H9 (cell line): ENCODE results near the gene UPB1. TPM values are rescaled to one million over a fixed set of nuclear protein-coding genes. Genes with fewer than 3 reads are reported as not detected.

Experiments used
- DNase-seq: peaks from one replicate; pipeline ENCODE4 v3.0.0-alpha.2; 2017
- H2AFZ ChIP-seq: one replicate; pipeline ENCODE4 v1.6.1; 2013; ENCODE audit warnings: mild to moderate bottlenecking, low read length, control low read depth, moderate library complexity
- H2AK5ac ChIP-seq: 2 replicates; pipeline ENCODE4 v1.6.1; 2013; ENCODE audit warnings: low read length, control low read depth, mixed read lengths; ENCODE audit not compliant: insufficient read length
- H2BK120ac ChIP-seq: one replicate; pipeline ENCODE4 v1.6.1; 2013; ENCODE audit warnings: low read depth, mild to moderate bottlenecking, low read length, control low read depth, inconsistent platforms; ENCODE audit not compliant: poor library complexity, severe bottlenecking
- H2BK12ac ChIP-seq: 2 replicates; pipeline ENCODE4 v1.6.1; 2013; ENCODE audit warnings: low read length, control low read depth, mixed read lengths, low read depth; ENCODE audit not compliant: insufficient read length
- H2BK15ac ChIP-seq: 2 replicates; pipeline ENCODE4 v1.6.1; 2013; ENCODE audit warnings: low read depth, low read length, control low read depth
- H2BK20ac ChIP-seq: one replicate; pipeline ENCODE4 v1.6.1; 2013; ENCODE audit warnings: low read depth, mild to moderate bottlenecking, low read length, control low read depth, inconsistent platforms; ENCODE audit not compliant: poor library complexity, severe bottlenecking
- H2BK5ac ChIP-seq: 2 replicates; pipeline ENCODE4 v1.6.1; 2013; ENCODE audit warnings: low read length, control low read depth, mixed read lengths; ENCODE audit not compliant: insufficient read length
- H3K14ac ChIP-seq: 2 replicates; pipeline ENCODE4 v1.6.1; 2013; ENCODE audit warnings: low read length, control low read depth; ENCODE audit not compliant: insufficient read depth
- H3K18ac ChIP-seq: 2 replicates; pipeline ENCODE4 v1.6.1; 2013; ENCODE audit warnings: low read depth, mild to moderate bottlenecking, mixed read lengths, low read length, control low read depth; ENCODE audit not compliant: insufficient read length
- H3K23ac ChIP-seq: 2 replicates; pipeline ENCODE4 v1.6.1; 2013; ENCODE audit warnings: low read length, control low read depth, mixed read lengths, low read depth; ENCODE audit not compliant: insufficient read length
- H3K23me2 ChIP-seq: 2 replicates; pipeline ENCODE4 v1.6.1; 2013; ENCODE audit warnings: low read depth, mild to moderate bottlenecking, mixed read lengths, low read length, control low read depth; ENCODE audit not compliant: insufficient read length, poor library complexity, severe bottlenecking
- H3K27ac ChIP-seq: 2 replicates; pipeline ENCODE4 v1.5.1; 2013; ENCODE audit warnings: low read length, control low read depth, mixed read lengths, low read depth; ENCODE audit not compliant: insufficient read length
- H3K27me3 ChIP-seq: 2 replicates; pipeline ENCODE4 v1.6.1; 2013; ENCODE audit warnings: low read length, control low read depth, inconsistent platforms; ENCODE audit not compliant: insufficient read depth
- H3K4ac ChIP-seq: 2 replicates; pipeline ENCODE4 v1.6.1; 2013; ENCODE audit warnings: low read depth, mild to moderate bottlenecking, control low read depth, inconsistent platforms, low read length, moderate library complexity
- H3K4me1 ChIP-seq: 2 replicates; pipeline ENCODE4 v1.6.1; 2013; ENCODE audit warnings: low read length, control low read depth, inconsistent platforms; ENCODE audit not compliant: insufficient read depth
- H3K4me2 ChIP-seq: 2 replicates; pipeline ENCODE4 v1.6.1; 2013; ENCODE audit warnings: low read length, control low read depth, mixed read lengths; ENCODE audit not compliant: insufficient read length, insufficient read depth
- H3K56ac ChIP-seq: 2 replicates; pipeline ENCODE4 v1.6.1; 2013; ENCODE audit warnings: low read depth, mild to moderate bottlenecking, mixed read lengths, low read length, control low read depth; ENCODE audit not compliant: insufficient read length
- H3K79me1 ChIP-seq: 2 replicates; pipeline ENCODE4 v1.6.1; 2013; ENCODE audit warnings: low read depth, mild to moderate bottlenecking, moderate library complexity, low read length, control low read depth, inconsistent platforms; ENCODE audit not compliant: insufficient read depth, poor library complexity, severe bottlenecking
- H3K79me2 ChIP-seq: 2 replicates; pipeline ENCODE4 v1.6.1; 2013; ENCODE audit warnings: low read length, control low read depth, inconsistent platforms; ENCODE audit not compliant: insufficient read depth
- H3K9ac ChIP-seq: 2 replicates; pipeline ENCODE4 v1.6.1; 2013; ENCODE audit warnings: low read length, control low read depth, mixed read lengths; ENCODE audit not compliant: insufficient read length; ENCODE audit errors: extremely low read depth
- H3K9me3 ChIP-seq: one replicate; pipeline ENCODE4 v1.6.1; 2013; ENCODE audit warnings: low read depth, low read length, inconsistent platforms; ENCODE audit not compliant: control insufficient read depth
- H3T11ph ChIP-seq: one replicate; pipeline ENCODE4 v1.6.1; 2013; ENCODE audit warnings: mild to moderate bottlenecking, low read length, control low read depth, inconsistent platforms
- H4K20me1 ChIP-seq: one replicate; pipeline ENCODE4 v1.6.1; 2013; ENCODE audit not compliant: control insufficient read depth, insufficient read length, insufficient read depth
- H4K5ac ChIP-seq: 2 replicates; pipeline ENCODE4 v1.6.1; 2013; ENCODE audit warnings: low read depth, mild to moderate bottlenecking, mixed read lengths, low read length, control low read depth; ENCODE audit not compliant: insufficient read length
- H4K8ac ChIP-seq: replicated peaks from 2 replicates; pipeline ENCODE4 v1.6.1; 2013; ENCODE audit warnings: low read length, control low read depth, mixed read lengths, low read depth; ENCODE audit not compliant: insufficient read length
- H4K91ac ChIP-seq: 2 replicates; pipeline ENCODE4 v1.6.1; 2013; ENCODE audit warnings: low read depth, mild to moderate bottlenecking, moderate library complexity, mixed read lengths, low read length, control low read depth; ENCODE audit not compliant: insufficient read length
- H3K27ac Mint-ChIP-seq, 3 experiments: 2 replicates in 2 of 3; 3 replicates in 1 of 3; pipeline ENCODE4 v1.8.0; 2020 to 2021; ENCODE audit warnings: mixed read lengths in 3 of 3, mild to moderate bottlenecking in 1 of 3, moderate library complexity in 1 of 3
- H3K27me3 Mint-ChIP-seq: 2 replicates; pipeline ENCODE4 v1.8.0; 2021; ENCODE audit warnings: low read depth, mild to moderate bottlenecking, moderate library complexity, mixed read lengths
- H3K36me3 Mint-ChIP-seq, 3 experiments: 2 replicates in 2 of 3; 3 replicates in 1 of 3; pipeline ENCODE4 v1.8.0; 2020 to 2021; ENCODE audit warnings: low read depth in 3 of 3, mixed read lengths in 3 of 3; ENCODE audit not compliant: insufficient read depth in 1 of 3
- H3K4me1 Mint-ChIP-seq, 2 experiments: 2 replicates each; pipeline ENCODE4 v1.8.0; 2020; ENCODE audit warnings: mixed read lengths in 2 of 2
- H3K4me3 Mint-ChIP-seq, 2 experiments: 2 replicates in 1 of 2; 3 replicates in 1 of 2; pipeline ENCODE4 v1.8.0; 2020 to 2021; ENCODE audit warnings: mild to moderate bottlenecking in 2 of 2, mixed read lengths in 2 of 2, moderate library complexity in 1 of 2
- H3K9me3 Mint-ChIP-seq, 2 experiments: 2 replicates in 1 of 2; 3 replicates in 1 of 2; pipeline ENCODE4 v1.8.0; 2020; ENCODE audit warnings: mild to moderate bottlenecking in 2 of 2, mixed read lengths in 2 of 2, moderate library complexity in 1 of 2
- WGBS: extraction: QIAGEN DNeasy Blood & Tissue Kit; methylation state at CpG from one replicate; pipeline ENCODE4 v1.1.7; 2013; ENCODE audit warnings: missing lambda C conversion rate, low lambda C conversion rate, mixed read lengths; ENCODE audit not compliant: insufficient read length; ENCODE audit errors: extremely low coverage; 5-methylcytosine and 5-hydroxymethylcytosine counted together
- total RNA-seq: library from RNA; stranded (reverse); gene quantifications from 2 replicates; pipeline ENCODE4 v1.2.1, GENCODE V29; 2021
- TF ChIP-seq, protein P1 (sequence below): fragments of 200-600 bp; sonication (generic); conservative IDR thresholded peaks from 3 replicates; pipeline ENCODE4 v1.8.0; 2021; ENCODE audit warnings: antibody characterized with exemption, mild to moderate bottlenecking

Gene UPB1
- total RNA-seq, 1 experiment from 2014 or later, result not detected

DNA sequence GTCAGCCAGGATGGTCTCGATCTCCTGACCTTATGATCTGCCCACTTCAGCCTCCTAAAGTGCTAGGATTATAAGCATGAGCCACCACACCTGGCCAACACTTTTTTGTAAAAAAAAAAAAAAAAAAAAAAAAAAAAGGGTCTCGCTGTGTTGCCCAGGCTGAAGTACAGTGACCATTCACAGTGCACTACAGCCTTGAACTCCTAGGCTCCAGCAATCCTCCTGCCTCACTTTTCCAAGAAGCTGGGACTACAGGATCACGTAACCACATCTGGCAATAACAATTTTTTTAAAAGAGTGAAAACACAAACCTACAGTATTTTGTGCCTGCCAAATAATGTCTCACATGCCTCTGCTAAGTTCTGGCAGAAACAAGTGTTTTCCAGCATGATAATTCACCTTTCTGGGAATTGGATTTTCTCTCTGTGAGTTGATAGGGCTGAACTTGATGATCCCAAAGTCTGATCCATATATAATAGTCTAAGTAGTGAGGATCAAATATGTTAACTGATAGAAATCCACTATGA is 37.2 kb upstream of the UPB1 start:
- Mint-ChIP-seq H3K4me1 (peaks cover 10 to 11% of the 10 kb centered on the region in 2 experiments), H3K9me3 (no peaks in the 10 kb centered on the region), H3K27ac (no peak overlapping the region), H3K4me3 (no peak overlapping the region), H3K27me3 (peaks cover 6% of the 10 kb centered on the region; the same call in 1 of the 2 replicates), H3K36me3 (no peaks in the 10 kb centered on the region)
- Histone ChIP-seq H3K27ac (no peak overlapping the region), H3K79me2 (no peaks in the 10 kb centered on the region), H2BK5ac (no peak overlapping the region), H2BK12ac (no peak overlapping the region), H2BK20ac (no peak overlapping the region), H2BK15ac (no peak overlapping the region), H3K56ac (no peak overlapping the region), H3K79me1 (no peaks in the 10 kb centered on the region), H2AK5ac (no peak overlapping the region), H4K20me1 (no peaks in the 10 kb centered on the region), H3K23ac (no peak overlapping the region), H3K23me2 (no peaks in the 10 kb centered on the region), H3K4me2 (no peak overlapping the region), H3K9me3 (no peaks in the 10 kb centered on the region), H3K14ac (no peak overlapping the region), H2AFZ (no peak overlapping the region), H4K91ac (no peak overlapping the region), H2BK120ac (no peak overlapping the region), H3T11ph (no peak overlapping the region), H3K27me3 (no peaks in the 10 kb centered on the region), H4K8ac (no peak overlapping the region), H3K4me1 (peaks cover 4% of the 10 kb centered on the region; the same call in 1 of the 2 replicates), H3K9ac (no peak overlapping the region), H3K18ac (no peak overlapping the region), H3K4ac (no peak overlapping the region), H4K5ac (no peak overlapping the region)
- TF ChIP-seq, protein P1, sequence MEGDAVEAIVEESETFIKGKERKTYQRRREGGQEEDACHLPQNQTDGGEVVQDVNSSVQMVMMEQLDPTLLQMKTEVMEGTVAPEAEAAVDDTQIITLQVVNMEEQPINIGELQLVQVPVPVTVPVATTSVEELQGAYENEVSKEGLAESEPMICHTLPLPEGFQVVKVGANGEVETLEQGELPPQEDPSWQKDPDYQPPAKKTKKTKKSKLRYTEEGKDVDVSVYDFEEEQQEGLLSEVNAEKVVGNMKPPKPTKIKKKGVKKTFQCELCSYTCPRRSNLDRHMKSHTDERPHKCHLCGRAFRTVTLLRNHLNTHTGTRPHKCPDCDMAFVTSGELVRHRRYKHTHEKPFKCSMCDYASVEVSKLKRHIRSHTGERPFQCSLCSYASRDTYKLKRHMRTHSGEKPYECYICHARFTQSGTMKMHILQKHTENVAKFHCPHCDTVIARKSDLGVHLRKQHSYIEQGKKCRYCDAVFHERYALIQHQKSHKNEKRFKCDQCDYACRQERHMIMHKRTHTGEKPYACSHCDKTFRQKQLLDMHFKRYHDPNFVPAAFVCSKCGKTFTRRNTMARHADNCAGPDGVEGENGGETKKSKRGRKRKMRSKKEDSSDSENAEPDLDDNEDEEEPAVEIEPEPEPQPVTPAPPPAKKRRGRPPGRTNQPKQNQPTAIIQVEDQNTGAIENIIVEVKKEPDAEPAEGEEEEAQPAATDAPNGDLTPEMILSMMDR, result no peak
- no peak for DNase-seq
- WGBS, result no CpG with 5 or more reads among the region's 3 CpGs
